Measurements from ENCODE around the gene WDR59.

GRCh38 chr16:75024594-75024993 lies 39.7 kb upstream of the WDR59 start:
- no peak for TF ChIP-seq CTBP1 (IDR thresholded peaks at IDR 0.05; ENCODE audit: borderline replicate concordance)
- no peak for TF ChIP-seq ZFP36 (IDR thresholded peaks at IDR 0.05; ENCODE audit: low read depth, low read length, partially characterized antibody)
- TF ChIP-seq ZNF699 (CRISPR knock-in tag; IDR thresholded peaks at IDR 0.05; ENCODE audit: insufficient replicate concordance): no peak
- TF ChIP-seq CUX1 (CRISPR knock-in tag; IDR thresholded peaks at IDR 0.05): no peak
- TF ChIP-seq MBD1 (CRISPR knock-in tag; IDR thresholded peaks at IDR 0.05): no peak
- no peak for TF ChIP-seq ARHGAP35 (IDR thresholded peaks at IDR 0.05; ENCODE audit: partially characterized antibody)
- TF ChIP-seq YY1 (IDR thresholded peaks at IDR 0.05; ENCODE audit: borderline replicate concordance in 1 of 3, control insufficient read depth in 1 of 3, extremely low read depth in 1 of 3, insufficient read depth in 3 of 3, insufficient read length in 1 of 3, insufficient replicate concordance in 2 of 3, low read depth in 1 of 3, low read length in 2 of 3): no peak
- no peak for TF ChIP-seq BCLAF1 (IDR thresholded peaks at IDR 0.05; ENCODE audit: borderline replicate concordance in 1 of 2, control insufficient read depth in 1 of 2, low read depth in 2 of 2, low read length in 1 of 2)
- no peak for TF ChIP-seq KLF16 (IDR thresholded peaks at IDR 0.05)
- no peak for TF ChIP-seq KDM4B (IDR thresholded peaks at IDR 0.05; ENCODE audit: borderline replicate concordance in 2 of 2, low read depth in 1 of 2)
